Stimulated activated CD4-positive, alpha-beta T cell treated with anti-CD3 and anti-CD28 coated beads, Interleukin-4, amount 100 ng/mL, for 24 hours (primary cell): ENCODE data around the gene PRXL2A.
A peak's percentile ranks its signal among the peaks of the same experiment; 100 is the strongest.

ENCODE experiments used
- DNase-seq: peaks from one replicate; pipeline ENCODE4 v3.0.0-alpha.2; 2020

The PRXL2A gene

DNA sequence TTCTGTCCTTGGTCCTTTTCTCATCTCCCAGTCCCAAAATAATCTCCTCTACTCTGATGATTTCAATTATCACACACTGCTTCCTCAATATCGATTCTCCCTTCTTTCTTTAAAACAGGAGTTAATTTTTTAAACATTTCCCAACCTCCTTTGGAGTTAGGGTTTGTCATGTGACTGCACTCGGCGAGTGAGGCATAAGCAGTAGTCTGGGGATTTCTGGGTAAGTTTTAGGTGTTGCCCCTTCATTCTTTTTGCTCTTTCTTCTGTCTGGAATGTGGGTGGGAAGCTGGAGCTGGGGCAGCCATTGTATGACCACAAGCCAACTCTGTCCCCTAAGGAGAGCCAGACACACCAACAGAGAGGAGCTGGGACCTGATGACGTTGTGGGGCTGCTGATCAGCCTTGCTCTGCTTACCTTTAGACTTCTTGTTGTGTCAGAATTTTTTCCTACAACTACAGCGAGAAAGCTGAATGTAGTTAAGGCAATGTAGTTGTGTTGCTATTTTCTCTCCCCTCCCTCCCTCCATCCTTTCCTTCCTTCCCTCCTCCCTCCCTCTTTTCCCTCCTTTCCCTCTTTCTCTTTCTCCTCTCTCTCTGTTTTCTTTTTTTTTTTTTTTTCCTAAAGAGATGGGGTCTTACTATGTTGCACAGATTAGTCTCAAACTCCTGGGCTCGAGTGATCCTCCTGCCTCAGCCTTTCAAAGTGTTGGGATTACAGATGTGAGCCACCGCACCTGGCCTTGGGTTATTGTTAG is 39.3 kb downstream of the PRXL2A start:
- no peak for DNase-seq

DNA sequence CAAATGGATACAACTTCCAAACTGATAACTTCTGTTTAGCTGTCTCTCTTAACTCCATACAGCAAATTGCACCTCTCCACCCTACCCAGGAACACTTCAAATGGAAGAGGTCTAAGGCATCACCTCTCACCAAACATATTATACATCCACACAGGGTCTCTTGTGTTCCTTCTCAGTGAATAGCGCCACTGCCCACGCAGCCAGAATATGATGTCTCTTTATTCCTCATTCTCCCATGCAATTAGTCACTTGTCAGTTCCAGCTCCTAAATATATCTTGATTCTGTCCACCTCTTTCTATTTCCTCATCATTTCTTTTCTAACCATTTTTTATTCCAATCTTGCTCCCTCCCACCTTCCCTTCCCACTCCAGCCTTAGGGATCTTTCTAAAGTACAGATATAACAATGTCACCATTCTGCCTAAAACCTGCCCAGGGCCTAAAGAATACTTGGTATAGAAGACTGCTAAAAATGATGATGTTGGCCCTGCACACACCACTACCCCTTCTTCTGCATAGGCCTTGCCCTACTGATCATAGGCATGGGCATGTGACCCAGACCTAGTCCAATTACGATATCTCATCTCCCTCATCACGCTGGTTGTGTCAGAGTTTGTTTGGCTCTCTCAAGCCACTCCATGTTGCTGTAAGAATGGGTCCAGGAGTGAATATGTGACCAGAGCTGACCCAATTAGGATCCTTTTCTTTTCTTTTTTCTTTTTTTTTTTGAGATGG is 40.0 kb downstream of the PRXL2A start:
- no peak for DNase-seq

DNA sequence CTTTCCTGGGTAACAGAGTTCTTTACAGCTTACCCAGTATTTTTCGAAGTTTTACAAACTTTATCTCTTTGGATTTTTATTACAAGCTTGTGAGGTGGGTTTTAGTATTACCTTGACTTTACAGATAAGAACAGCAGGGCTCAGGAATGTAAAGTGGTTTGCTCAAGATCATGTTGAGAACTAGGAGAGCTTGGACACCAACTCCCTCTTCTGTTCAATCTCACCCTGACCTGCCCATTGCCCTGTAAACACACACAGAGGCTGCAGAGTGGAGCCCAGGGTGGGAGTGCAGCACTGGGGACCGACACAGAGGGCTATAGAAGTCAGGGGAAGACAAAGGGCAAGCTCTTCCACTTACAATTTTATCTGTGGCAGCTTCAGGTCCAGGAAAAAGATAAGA is 41.2 kb downstream of the PRXL2A start:
- DNase-seq = no peak

DNA sequence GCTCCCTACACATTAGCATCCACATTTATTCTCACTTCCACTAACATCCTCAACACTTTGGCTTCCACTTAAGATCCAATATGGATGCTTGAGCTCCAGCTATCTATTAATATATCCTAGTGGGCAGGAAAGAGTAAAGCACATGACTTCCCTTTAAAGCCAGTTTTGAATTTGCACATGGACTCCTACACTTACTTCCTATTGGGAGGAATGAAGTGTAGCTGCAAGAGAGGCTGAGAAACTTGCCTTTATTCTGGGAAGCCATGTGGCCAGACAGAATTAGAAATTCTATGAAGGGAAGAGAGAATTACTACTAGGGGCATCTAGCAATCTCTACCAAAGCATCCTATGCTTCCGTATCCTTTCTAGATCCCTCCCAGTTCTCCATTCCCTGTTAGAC is 42.8 kb downstream of the PRXL2A start:
- no peak for DNase-seq

DNA sequence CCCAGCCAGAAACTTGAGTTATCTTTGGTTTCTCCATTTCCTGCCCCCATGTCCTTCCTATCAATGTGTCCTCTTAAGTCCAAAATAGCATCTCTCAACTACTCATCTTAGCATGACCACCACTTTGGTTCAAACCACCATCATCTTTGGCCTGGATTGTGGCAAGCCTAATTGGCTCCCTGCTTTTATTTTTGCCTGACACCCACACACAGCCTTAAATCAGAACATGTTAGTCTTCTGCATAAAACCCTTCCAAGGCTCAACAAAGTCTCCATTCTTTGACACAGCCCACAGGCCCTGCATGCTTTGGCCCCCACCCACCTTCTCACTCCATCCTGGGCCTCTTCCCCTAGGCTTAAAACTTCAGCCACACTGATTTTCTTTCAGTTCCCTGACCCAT is 43.7 kb downstream of the PRXL2A start:
- no peak for DNase-seq

DNA sequence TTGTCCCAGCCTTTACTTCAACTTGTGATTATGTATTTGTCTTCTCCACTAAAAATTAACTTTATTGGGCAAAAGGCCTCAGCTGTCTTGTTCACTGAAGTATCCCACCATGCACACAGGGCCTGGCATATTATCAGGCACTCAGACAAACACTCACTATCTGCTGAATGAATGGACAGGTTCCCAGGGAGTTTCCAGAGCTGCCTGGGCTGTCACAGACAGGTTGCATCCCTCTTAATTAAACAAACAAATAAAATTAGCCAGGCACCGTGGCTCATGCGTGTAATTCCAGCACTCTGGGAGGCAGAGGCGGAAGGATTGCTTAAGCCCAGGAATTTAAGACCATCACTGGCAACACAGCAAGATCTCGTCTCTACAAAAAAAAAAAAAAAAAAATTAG is 44.3 kb downstream of the PRXL2A start:
- no peak for DNase-seq

DNA sequence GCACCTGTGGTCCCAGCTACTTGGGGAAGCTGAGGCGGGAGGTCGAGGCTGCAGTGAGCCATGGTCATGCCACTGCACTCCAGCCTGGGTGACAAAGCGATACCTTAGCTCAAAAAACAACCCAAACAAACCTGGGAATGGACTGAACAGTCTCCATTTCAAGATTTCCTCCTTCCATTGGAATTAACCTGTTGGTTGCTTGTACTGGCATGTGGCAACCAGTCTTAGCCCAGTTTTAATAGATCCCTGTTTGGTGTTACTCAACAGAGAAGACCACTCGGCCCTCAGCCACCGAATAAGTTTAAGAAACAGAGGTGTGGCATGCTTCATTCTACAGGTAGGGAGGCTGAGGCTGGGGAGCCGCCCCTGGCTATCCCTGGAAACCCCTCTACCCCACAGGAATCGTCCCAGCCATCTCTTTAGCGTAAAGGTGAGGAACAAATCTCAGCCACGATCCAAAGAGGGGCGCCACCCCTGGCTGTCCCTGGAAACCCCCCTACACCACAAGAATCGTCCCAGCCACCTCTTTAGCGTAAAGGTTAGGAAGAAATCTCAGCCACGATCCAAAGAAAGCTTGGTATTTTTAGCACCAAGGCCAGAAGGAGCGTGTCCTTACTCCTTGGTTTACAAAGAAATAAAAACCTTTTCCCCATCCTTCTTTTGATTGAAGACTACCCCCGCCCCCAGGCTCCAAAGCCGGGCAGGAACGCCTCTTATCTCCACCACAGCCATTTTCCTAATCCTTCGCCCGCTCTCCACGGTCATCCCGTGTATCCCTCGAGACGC is 44.9 kb downstream of the PRXL2A start:
- DNase-seq = no peak

DNA sequence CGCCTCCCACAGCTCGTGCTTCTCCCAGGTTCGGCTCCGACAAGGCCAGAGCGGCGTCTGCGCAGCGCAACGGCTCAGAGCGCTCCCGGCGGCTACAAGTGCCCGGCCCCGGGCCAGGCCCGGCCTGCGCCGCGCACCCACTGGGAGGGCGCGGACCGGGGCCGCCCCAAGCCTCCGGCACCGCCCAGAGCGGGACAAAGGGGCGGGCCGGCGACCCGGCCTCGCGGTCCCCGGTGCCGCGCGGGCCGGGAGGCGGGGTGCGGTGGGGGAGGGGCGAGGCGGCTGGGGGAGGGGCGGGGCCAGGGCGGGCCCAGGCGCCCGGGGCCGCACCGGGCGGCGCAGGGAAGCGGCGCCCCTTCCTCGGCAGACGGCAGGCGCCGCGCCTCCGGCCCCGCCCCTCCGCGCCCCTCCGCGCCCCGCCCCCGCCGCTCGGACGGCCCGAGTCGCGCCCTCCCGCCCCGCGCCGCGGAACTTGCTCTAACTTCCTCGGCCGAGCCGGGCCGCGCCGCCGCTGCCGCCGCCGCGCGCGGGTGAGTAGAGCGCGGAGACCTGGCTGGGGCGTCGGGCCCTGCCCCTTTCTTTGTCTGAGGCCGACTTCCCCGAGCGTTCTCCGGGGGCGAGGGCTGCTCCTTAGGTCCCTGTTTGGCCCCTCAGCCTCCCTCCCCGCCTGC is 45.6 kb downstream of the PRXL2A start, which contains the start of gene TSPAN14:
TSPAN14 (plus strand) TSS at position 469 of the 671 bp plus-strand sequence. CDS start 34,924 bp downstream, outside the sequence.
- peak; percentile 67 for DNase-seq

DNA sequence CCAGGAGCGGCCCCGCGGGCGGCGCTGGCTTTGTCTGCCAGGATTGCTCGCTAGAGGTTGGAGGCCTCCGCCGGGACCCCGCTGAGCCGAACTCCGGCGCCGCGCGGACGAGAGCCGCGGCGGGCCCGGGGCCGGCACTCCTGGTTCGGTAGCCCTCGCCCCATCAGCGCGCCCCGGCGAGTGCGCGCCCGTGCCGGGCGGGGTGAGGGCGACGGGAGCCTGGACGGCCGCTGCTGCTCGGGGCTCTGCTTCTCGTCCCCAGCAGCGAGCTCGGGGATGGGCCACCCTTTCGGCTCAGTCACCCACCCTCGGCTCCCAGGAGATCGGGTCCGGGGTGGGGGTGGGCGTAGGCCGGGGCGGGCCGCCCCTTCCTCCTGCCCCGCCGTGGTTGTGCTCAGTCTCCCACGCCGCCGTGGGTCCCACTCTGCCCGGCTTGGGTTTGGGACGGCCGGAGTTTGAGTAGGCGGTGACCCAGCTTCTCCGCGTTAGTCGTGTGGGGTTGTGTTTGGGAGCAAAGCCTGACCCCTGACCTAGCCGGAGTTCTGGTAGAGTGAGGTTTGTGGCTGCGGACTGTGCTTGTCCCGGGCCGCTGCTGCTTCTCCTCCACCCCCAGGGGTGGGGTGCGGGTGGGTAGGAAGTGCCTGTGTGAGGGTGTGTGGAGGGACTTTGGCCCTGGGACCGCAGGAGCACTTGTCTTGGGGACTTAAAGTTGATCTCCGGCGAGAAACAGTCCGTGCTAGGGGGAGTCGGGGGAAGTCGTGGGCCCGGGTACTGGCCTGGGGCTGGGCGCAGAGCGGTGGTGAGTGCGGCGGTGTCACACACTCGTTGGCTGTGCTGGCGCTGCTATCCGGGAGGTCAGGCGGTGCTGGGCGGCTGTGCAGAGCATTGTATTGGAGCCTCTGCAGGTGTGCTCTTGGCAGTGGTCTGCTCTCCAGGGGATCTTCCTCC is 46.4 kb downstream of the PRXL2A start:
- DNase-seq = no peak

DNA sequence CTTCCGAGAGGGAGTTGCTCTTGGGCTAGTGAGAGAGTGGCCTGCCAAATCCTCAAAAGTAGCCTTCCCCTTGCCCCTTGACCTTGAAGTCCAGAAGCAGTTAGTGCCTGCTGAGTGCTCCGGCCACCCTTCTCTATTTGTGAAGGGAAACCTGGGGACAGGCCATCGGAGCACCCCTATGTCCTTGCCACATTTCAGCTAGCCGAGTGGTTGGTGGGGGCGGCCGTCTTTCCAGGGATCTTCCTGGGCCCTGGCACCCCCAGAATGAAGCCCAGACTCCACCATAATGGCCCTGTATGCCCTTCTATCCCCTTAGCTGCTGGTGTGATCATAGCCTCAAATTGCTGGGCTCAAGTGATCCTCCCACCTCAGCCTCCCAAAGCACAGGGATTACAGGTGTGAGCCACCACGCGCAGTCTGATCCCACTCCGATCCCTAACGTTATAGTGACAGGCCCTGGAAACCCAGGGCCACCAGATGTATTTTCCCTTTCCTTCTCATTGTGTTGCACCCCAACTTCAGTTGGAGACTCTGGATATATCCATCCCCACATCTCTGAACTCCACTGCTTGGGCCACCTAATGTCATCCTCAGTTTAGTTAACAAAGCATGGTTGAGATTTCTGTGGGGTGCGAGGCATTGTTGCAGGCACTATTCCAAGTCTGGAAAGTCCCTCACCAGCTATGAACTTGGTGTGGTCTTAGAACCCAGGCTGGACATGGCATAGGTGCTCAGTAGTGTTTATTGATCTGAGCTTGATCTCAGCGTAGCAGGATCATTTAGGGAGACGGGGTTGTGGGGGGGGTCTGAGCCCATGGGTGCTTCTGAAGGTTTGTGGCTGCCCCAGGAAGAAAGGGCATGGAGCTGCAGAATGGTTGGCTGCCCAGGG is 47.4 kb downstream of the PRXL2A start:
- DNase-seq = no peak

DNA sequence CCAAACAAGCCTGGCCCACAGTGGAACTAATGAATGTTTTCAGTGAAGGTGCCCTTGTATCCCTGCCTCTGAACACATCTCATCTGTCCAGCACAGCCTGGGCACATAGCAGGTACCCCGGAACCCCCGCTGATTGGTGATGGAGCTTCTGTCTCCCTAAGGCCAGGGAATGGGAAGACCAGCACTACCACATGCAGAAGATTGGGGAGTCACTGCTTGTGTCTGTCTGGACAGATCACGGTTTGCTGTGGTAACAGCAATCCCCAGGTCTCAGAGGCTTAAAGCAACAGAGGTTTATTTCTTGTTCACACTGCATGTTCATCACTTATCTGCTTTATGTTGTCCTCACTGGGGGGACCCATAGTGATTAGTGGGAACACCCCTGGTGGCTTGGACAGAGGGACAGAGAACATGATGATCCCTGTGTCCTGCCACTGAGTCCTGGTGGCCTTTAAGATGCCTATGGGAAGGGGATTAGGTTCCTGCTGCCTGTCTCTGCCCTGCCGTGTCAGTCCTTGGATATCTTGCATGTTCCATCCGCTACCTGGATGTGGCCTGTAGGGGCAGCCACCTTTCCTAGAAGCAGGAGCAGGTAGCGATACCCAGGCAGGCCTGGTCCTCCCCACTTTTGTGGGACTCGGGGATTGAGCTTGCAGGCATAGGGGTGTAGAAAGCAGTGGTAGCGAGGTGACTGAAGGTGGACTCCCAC is 49.4 kb downstream of the PRXL2A start:
- DNase-seq = no peak

DNA sequence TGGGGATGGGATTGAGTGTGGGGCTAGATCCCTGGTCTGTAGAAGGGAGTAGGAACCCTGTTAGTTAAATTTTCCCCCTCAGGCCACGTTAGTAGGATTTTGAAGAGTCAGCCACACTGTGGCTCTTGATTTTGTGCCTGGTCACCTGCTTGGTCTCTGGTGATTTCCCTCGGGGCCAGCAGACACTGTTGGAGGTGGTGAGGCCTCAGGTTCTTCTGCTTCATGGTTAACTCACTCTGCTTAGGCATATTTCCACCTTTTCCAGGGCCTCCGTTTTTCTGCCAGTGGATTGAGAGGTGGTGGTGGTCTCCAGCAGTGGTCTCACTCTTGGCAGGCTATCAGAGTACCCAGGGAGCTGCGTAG is 49.9 kb downstream of the PRXL2A start:
- no peak for DNase-seq

DNA sequence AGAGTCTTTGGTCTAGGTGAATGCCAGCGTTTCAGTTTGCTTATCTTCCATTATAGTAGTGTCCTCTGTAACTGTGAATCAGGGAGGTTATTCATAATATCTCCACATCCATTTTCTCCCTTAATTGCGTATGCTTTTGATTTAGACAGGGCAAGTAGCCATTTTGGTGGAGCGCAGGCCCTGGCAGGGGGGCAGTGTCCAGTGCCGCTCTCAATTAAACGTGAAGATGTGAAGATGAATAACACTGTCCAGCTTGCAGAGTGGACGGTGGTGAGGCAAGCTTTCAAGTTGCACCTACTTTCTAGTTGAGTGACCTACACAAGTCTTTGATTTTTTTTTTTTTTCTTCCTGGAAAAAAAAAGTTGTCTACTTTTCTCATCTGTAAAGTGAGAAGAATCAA is 50.3 kb downstream of the PRXL2A start:
- no peak for DNase-seq

DNA sequence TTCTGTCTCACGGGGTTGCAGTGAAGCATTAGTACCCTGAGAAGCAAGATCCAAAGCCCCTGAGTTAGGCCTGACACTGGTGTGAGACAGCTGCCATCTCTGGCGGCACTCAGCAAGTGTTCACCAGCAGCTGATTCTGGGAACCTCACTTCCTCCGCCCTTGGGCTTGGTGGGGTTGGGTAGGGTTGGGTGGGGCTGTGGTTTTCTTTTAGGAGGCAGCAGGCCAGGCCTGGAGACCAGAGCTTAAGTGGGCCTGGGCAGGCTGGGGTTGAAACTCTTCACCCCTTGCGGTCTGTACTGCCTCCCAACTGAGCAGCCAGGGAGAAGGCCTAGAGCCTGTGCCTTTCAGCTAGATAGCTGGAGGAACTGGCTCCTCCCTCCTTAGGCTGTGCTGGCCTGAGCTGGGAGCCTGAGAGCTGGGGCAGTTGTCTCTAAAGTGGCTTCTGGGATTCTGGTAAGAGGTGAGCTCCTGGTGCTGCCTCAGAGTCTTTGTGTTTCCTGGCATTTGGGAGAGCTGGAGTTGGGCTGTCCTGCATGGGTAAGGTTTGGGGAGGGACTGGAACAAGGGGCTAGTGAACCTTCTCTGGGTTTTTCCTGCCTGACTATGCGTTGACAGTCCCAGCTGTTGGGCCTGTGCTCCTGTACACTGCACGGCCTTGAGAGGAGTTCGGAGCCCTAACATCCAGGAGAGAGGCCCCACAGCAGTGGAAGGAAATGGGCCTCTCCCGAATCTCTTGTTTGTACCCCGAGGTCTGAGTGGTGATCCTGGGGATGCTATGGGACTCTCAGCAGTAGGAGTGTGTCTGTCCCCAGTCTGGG is 50.9 kb downstream of the PRXL2A start:
- peak; percentile 68 for DNase-seq

DNA sequence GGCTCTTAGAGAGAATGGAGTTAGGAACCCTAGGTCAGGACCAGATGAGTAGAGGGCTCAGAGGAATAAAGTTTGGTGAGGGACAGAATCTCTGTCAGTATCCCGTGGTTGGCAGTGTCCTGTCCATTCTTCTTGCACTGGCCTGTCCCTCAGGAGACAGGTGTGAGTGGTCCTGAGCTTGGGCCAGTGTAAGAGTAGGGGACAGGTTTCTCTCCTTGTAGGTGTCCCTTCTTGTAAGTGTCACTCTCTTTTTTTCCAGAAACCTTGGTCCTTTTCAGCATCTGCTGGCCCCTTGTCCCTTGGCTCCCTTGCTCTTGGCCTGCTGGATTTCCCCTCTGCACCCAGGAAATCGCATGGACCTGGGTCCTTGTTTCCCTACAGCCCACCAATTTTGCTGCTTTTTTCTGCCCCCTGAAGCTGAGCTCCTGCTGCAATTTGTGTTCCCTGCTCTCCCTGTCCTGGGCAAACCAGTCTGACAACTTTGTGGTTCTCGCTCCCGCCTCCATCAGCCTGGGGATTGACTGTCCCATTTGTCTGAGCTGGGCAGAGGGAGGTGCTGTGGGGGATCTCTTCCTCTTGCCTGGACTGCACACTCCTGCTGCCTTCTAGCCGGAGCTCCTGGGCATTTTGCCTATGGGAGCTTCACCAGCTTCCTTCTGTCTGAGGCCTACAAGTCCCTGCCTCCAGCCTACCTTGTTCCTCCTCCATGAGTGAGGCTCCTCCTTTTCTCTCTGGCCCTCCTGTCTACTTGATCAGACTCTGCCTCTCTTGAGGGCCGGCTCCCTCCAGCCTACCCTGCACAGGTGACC is 52.3 kb downstream of the PRXL2A start:
- no peak for DNase-seq

DNA sequence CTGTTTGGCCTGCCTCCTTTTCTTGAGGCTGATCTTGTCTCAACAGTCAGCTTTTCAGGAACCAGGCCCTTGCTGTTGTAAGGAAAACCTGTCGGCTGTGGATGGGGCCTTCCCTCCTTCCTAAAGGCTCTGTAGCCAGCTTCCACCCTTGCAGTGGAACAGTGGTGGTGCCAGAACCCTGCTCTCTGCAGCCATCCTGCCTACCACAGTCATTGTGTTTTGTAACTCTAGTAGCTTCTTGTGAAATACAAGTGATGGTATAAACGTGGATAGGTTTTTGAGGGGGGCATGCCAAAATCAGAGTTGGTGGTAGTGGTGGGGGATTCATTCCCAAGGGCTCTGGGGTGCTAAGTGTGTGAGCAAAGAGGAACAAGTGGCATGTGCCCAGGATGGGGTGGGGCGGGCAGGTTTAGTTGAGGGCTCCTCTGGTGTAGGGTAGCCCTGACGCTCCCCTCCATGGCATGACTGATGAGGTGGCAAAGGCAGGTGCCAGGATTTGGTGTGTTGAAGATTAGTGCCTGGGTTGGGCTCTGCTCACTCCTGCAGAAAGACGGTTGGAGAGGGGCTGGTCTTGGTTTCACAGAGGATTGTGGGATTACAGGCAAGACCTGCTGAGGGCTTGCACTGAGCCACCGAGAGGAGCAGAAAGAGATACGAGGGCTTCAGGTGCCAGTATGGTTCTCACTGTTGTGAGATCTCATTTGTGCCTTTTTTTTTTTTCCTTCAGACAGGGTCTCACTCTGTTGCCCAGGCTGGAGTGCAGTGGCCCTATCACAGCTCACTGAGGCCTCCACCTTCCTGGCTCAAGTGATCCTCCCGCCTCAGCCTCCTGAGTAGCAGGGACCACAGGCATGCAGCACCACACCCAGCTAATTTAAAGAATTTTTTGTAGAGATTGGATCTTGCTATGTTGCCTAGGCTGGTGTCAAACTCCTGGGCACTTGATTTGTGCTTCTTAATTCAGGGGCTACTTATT is 53.1 kb downstream of the PRXL2A start:
- no peak for DNase-seq
